CD8-positive, alpha-beta memory T cell (primary cell): ENCODE data around the gene ANXA9. TPM values are rescaled to one million over a fixed set of nuclear protein-coding genes. Genes with fewer than 3 reads are reported as not detected.

Experiments
- CTCF ChIA-PET: fragments of 350-600 bp; sonication (Branson Sonifier 250); formaldehyde crosslinking; loops from one replicate; lab custom pipeline; 2021; ENCODE audit warnings: antibody characterized with exemption; lab: Charles Lee
- POLR2A ChIA-PET: fragments of 350-600 bp; sonication (Branson Sonifier 250); formaldehyde crosslinking; loops from one replicate; lab custom pipeline; 2021; ENCODE audit warnings: antibody characterized with exemption; lab: Charles Lee
- DNase-seq, 5 donors: peaks; one replicate each; pipeline versions ENCODE4 v3.0.0 to v3.0.0-alpha.2; 2020 to 2022; ENCODE audit warnings: mixed read lengths in 1 of 5
- H3K27ac ChIP-seq: one replicate; pipeline ENCODE4 v1.7.0; 2013; ENCODE audit warnings: low read depth, mild to moderate bottlenecking, low read length, moderate library complexity
- H3K27me3 ChIP-seq: 2 replicates; pipeline ENCODE4 v1.7.0; 2013; ENCODE audit warnings: low read length, mild to moderate bottlenecking; ENCODE audit not compliant: insufficient read depth, poor library complexity, severe bottlenecking
- H3K36me3 ChIP-seq: 2 replicates; pipeline ENCODE4 v1.7.0; 2013; ENCODE audit warnings: mild to moderate bottlenecking, low read length, moderate library complexity; ENCODE audit not compliant: insufficient read depth
- H3K4me1 ChIP-seq: 2 replicates; pipeline ENCODE4 v1.7.0; 2013; ENCODE audit warnings: mild to moderate bottlenecking, low read length, moderate library complexity; ENCODE audit not compliant: insufficient read depth
- H3K4me3 ChIP-seq: 2 replicates; pipeline ENCODE4 v1.7.0; 2013; ENCODE audit warnings: mild to moderate bottlenecking, low read length
- H3K9me3 ChIP-seq: 2 replicates; pipeline ENCODE4 v1.7.0; 2013; ENCODE audit warnings: mild to moderate bottlenecking, low read length
- H3K27ac Mint-ChIP-seq, 8 donors: one replicate each; pipeline ENCODE4 v1.8.0; 2020 to 2021; ENCODE audit warnings: mixed read lengths in 8 of 8, mild to moderate bottlenecking in 6 of 8, inconsistent platforms in 3 of 8, moderate library complexity in 3 of 8
- H3K27me3 Mint-ChIP-seq, 2 donors: one replicate each; pipeline ENCODE4 v1.8.0; 2020 to 2021; ENCODE audit warnings: mixed read lengths in 2 of 2, mild to moderate bottlenecking in 1 of 2, moderate library complexity in 1 of 2
- H3K36me3 Mint-ChIP-seq, 3 donors: one replicate each; pipeline ENCODE4 v1.8.0; 2020 to 2021; ENCODE audit warnings: mixed read lengths in 3 of 3, inconsistent platforms in 1 of 3, mild to moderate bottlenecking in 1 of 3
- H3K4me1 Mint-ChIP-seq, 3 donors: one replicate each; pipeline ENCODE4 v1.8.0; 2020 to 2021; ENCODE audit warnings: mixed read lengths in 3 of 3, inconsistent platforms in 1 of 3, mild to moderate bottlenecking in 1 of 3
- H3K4me3 Mint-ChIP-seq, 7 donors: one replicate each; pipeline ENCODE4 v1.8.0; 2020 to 2021; ENCODE audit warnings: mixed read lengths in 7 of 7, mild to moderate bottlenecking in 6 of 7, moderate library complexity in 4 of 7, inconsistent platforms in 2 of 7
- H3K9me3 Mint-ChIP-seq, 5 donors: one replicate each; pipeline ENCODE4 v1.8.0; 2020 to 2022; ENCODE audit warnings: mixed read lengths in 5 of 5, mild to moderate bottlenecking in 3 of 5, moderate library complexity in 2 of 5, inconsistent platforms in 1 of 5
- polyA plus RNA-seq: library from polyadenylated mRNA; unstranded; fragments of 300-500 nt; fragmentation: Illumina TruSeq; gene quantifications from one replicate; pipeline ENCODE4 v1.2.3, GENCODE V29; 2021
- total RNA-seq, 2 experiments: library from RNA; stranded (reverse); gene quantifications; one replicate each; pipeline ENCODE4 v1.2.3, GENCODE V29; 2021

ANXA9 gene
- total and polyA plus RNA-seq, 3 experiments from 2014 or later, result not detected

DNA sequence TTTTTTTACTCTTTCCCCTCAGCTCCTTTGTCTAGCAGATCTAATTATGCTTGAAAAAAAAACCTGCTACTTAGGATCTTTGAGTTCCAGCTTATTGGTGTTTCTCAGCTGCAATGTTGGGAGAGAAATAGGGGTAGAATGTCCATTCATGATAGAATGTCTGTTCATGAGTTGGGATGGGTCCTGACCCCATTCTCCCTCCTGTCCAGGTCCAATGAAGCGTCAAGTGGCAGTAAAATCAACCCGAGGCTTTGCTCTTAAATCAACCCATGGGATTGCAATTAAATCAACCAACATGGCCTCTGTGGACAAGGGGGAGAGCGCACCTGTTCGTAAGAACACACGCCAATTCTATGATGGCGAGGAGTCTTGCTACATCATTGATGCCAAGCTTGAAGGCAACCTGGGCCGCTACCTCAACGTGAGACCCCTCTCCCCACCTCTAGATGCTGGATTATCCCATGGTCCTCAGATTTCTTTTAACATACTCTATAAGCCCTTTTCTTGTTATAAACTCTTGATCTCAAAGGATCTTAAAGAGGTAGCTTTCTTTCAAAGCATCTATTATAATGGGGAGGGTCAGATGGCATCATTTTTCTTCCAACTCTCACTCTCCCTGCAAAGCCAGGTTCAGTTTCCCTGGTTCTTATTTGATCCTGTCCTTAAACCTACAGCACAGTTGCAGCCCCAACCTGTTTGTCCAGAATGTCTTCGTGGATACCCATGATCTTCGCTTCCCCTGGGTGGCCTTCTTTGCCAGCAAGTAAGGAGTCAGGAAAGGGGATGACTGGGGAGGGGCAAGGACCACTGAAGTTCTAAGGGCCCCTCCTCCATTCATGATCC, 18.6 kb upstream of the ANXA9 start:
- Histone ChIP-seq H3K36me3 (peaks cover 64% of the 10 kb centered on the region), H3K27me3 (no peaks in the 10 kb centered on the region), H3K27ac (no peak overlapping the region), H3K4me3 (no peak overlapping the region), H3K4me1 (no peaks in the 10 kb centered on the region), H3K9me3 (no peaks in the 10 kb centered on the region)
- ChIA-PET POLR2A (no interaction called here), CTCF (interaction anchor here (0.7 kb wide), 1 partner anchor 10 kb away, joined by 3 read pairs; no protein-coding TSS in a partner anchor)
- Mint-ChIP-seq H3K4me1 (peaks cover 0 to under 1% (median 0%) of the 10 kb centered on the region in 3 donors), H3K27me3 (no peaks in the 10 kb centered on the region), H3K4me3 (no peak overlapping the region), H3K27ac (peak overlapping the region in 4 of 8 donors; percentile 43 to 83 (median 56)), H3K9me3 (no peaks in the 10 kb centered on the region), H3K36me3 (peaks cover 5 to 92% (median 26%) of the 10 kb centered on the region in 3 donors)
- DNase-seq, result no peak

- H3K36me3 Mint-ChIP-seq, result peaks cover 4 to 93% (median 24%) of the 10 kb centered on the region in 3 donors
Measured at GRCh38 chr1:150964164-150964489, 18.0 kb upstream of the ANXA9 start.

GRCh38 chr1:150965605-150966004, 16.5 kb upstream of the ANXA9 start:
- peaks cover 60% of the 10 kb centered on the region for H3K36me3 ChIP-seq
- ChIA-PET POLR2A (no interaction called here), CTCF (interaction anchor here (1.1 kb wide), 1 partner anchor 13 kb away, joined by 3 read pairs; no protein-coding TSS in a partner anchor)
- peaks cover 4% of the 10 kb centered on the region for H3K4me1 ChIP-seq
- Mint-ChIP-seq H3K4me3 (no peak overlapping the region), H3K4me1 (peaks cover 6 to 15% (median 10%) of the 10 kb centered on the region in 3 donors), H3K9me3 (no peaks in the 10 kb centered on the region), H3K27me3 (no peaks in the 10 kb centered on the region), H3K36me3 (peaks cover 0 to 84% (median 19%) of the 10 kb centered on the region in 3 donors), H3K27ac (peak overlapping the region in 2 of 8 donors; percentile 47 to 56)
- DNase-seq, result no peak
- H3K9me3 ChIP-seq, result no peaks in the 10 kb centered on the region
- no peak overlapping the region for H3K4me3 ChIP-seq
- H3K27me3 ChIP-seq, result no peaks in the 10 kb centered on the region
- no peak overlapping the region for H3K27ac ChIP-seq

More at GRCh38 chr1:150964164-150964489, 18.0 kb upstream of the ANXA9 start:
- H3K9me3 Mint-ChIP-seq, result no peaks in the 10 kb centered on the region
- peaks cover 2 to 5% (median 4%) of the 10 kb centered on the region in 3 donors for H3K4me1 Mint-ChIP-seq
- peak overlapping the region in 6 of 8 donors; percentile 26 to 83 (median 52) for H3K27ac Mint-ChIP-seq
- no peaks in the 10 kb centered on the region for H3K27me3 ChIP-seq
- ChIA-PET CTCF (interaction anchor here (0.7 kb wide), 1 partner anchor 10 kb away, joined by 3 read pairs; no protein-coding TSS in a partner anchor), POLR2A (no interaction called here)
- no peaks in the 10 kb centered on the region for H3K27me3 Mint-ChIP-seq
- H3K9me3 ChIP-seq, result no peaks in the 10 kb centered on the region
- H3K4me1 ChIP-seq, result no peaks in the 10 kb centered on the region
- H3K4me3 Mint-ChIP-seq, result no peak overlapping the region
- DNase-seq, result no peak
- peaks cover 66% of the 10 kb centered on the region for H3K36me3 ChIP-seq
- H3K27ac ChIP-seq, result no peak overlapping the region
- no peak overlapping the region for H3K4me3 ChIP-seq

DNA sequence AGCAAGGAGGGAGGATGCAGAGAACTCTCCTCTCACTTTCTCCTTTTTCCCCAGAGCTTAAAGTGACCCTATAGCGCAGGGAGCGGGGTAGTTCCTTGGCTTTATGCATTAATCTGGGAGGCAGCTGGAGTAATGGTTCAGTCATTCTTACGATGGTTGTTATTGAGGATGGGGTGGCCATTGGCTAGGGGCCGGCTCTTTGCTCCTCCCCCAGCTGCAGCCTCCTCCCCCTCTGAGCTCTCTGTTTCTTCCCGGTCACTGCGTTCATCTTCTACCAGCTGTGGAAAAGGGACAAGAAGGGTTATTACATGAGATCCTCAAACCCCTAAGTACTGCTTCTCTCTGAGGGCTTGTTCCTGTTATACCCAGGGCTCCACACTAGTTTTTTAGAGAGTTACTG, 16.1 kb upstream of the ANXA9 start:
- Mint-ChIP-seq H3K4me1 (peaks cover 10 to 19% (median 14%) of the 10 kb centered on the region in 3 donors), H3K36me3 (peaks cover 0 to 80% (median 18%) of the 10 kb centered on the region in 3 donors), H3K9me3 (no peaks in the 10 kb centered on the region), H3K27me3 (no peaks in the 10 kb centered on the region), H3K4me3 (no peak overlapping the region), H3K27ac (no peak overlapping the region)
- no peaks in the 10 kb centered on the region for H3K27me3 ChIP-seq
- CTCF ChIA-PET, result interaction anchor here (1.1 to 5.7 kb wide), 2 partner anchors 13 to 15 kb away, joined by 3 to 19 read pairs; partner anchors contain the start of gene ANXA9
- no peak for DNase-seq
- peaks cover 56% of the 10 kb centered on the region for H3K36me3 ChIP-seq
- peaks cover 8% of the 10 kb centered on the region for H3K4me1 ChIP-seq
- POLR2A ChIA-PET, result no interaction called here
- H3K27ac ChIP-seq, result no peak overlapping the region
- no peak overlapping the region for H3K4me3 ChIP-seq
- no peaks in the 10 kb centered on the region for H3K9me3 ChIP-seq

DNA sequence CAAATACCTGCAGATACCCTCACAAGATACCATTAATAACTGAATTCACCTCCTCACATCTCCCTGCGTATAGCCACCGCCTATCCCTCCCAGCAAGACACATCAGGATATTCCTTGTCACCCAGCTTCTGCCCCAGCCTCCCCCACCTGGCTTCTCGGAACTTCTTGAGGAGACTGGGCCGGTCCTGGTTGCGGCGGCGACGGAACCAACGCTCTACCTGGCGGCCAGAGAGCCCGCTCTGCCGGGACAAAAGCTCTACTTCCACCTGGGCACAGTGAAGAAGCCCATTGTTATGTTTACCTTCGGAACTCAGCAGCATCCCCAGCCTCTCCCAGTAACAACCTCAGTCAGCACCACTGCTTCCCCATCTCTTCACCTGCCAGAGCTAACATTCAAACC, 14.2 kb upstream of the ANXA9 start:
- Mint-ChIP-seq H3K27ac (peak overlapping the region in 3 of 8 donors; percentile 19 to 89 (median 72)), H3K4me1 (peaks cover 28 to 38% (median 33%) of the 10 kb centered on the region in 3 donors)

DNA sequence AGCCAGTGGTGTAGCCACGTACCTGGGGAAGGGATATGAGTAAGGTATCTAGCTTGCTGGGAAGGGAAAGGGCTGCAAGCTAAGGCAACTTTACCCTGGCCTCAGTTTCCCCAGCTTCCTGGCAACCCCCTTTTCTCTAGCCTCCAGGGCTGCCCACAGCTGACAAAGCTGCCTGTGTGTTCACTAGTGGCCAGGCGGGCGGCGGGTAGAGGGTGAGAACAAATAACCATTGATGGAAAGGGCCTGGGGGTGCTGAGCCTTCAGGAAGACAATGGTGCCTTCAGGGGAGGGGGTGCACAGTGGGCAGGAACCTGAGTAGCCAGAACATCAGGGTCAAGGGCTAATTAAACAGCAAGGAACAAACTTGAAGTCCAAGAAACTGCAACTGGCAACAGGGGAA, 13.6 kb upstream of the ANXA9 start:
- H3K4me1 Mint-ChIP-seq, result peaks cover 34 to 44% (median 39%) of the 10 kb centered on the region in 3 donors
- ChIA-PET POLR2A (no interaction called here), CTCF (interaction anchor here (5.7 kb wide), 1 partner anchor 12 kb away, joined by 19 read pairs; the partner anchor contains the start of gene ANXA9)
- Histone ChIP-seq H3K4me3 (no peak overlapping the region), H3K27ac (no peak overlapping the region), H3K36me3 (peaks cover 42% of the 10 kb centered on the region), H3K9me3 (no peaks in the 10 kb centered on the region), H3K4me1 (peaks cover 33% of the 10 kb centered on the region), H3K27me3 (no peaks in the 10 kb centered on the region)
- peaks cover 0 to 58% (median 6%) of the 10 kb centered on the region in 3 donors for H3K36me3 Mint-ChIP-seq
- peak overlapping the region in 1 of 7 donors; percentile 62 for H3K4me3 Mint-ChIP-seq
- no peak for DNase-seq
- peak overlapping the region in 5 of 8 donors; percentile 24 to 80 (median 57) for H3K27ac Mint-ChIP-seq
- H3K9me3 Mint-ChIP-seq, result no peaks in the 10 kb centered on the region
- H3K27me3 Mint-ChIP-seq, result no peaks in the 10 kb centered on the region

More for the DNA sequence above, 14.2 kb upstream of the ANXA9 start:
- Histone ChIP-seq H3K4me1 (peaks cover 27% of the 10 kb centered on the region), H3K27me3 (no peaks in the 10 kb centered on the region), H3K36me3 (peaks cover 47% of the 10 kb centered on the region), H3K4me3 (no peak overlapping the region), H3K9me3 (no peaks in the 10 kb centered on the region), H3K27ac (no peak overlapping the region)
- DNase-seq, result no peak
- ChIA-PET CTCF (interaction anchor here (5.7 kb wide), 1 partner anchor 13 kb away, joined by 19 read pairs; the partner anchor contains the start of gene ANXA9), POLR2A (no interaction called here)
- Mint-ChIP-seq H3K27me3 (no peaks in the 10 kb centered on the region), H3K36me3 (peaks cover 0 to 64% (median 8%) of the 10 kb centered on the region in 3 donors), H3K9me3 (no peaks in the 10 kb centered on the region), H3K4me3 (no peak overlapping the region)

GRCh38 chr1:150969626-150970025, 12.5 kb upstream of the ANXA9 start:
- H3K9me3 ChIP-seq, result no peaks in the 10 kb centered on the region
- peaks cover 35% of the 10 kb centered on the region for H3K4me1 ChIP-seq
- Mint-ChIP-seq H3K4me3 (no peak overlapping the region), H3K4me1 (peaks cover 37 to 47% (median 42%) of the 10 kb centered on the region in 3 donors), H3K9me3 (no peaks in the 10 kb centered on the region), H3K27me3 (no peaks in the 10 kb centered on the region), H3K27ac (peak overlapping the region in 5 of 8 donors; percentile 45 to 91 (median 78)), H3K36me3 (peaks cover 0 to 50% (median 6%) of the 10 kb centered on the region in 3 donors)
- CTCF ChIA-PET, result interaction anchor here (1.7 to 5.7 kb wide), 2 partner anchors 11 to 26 kb away, joined by 7 to 19 read pairs; partner anchors contain the start of gene ANXA9
- DNase-seq, result no peak
- no peak overlapping the region for H3K4me3 ChIP-seq
- H3K27ac ChIP-seq, result no peak overlapping the region
- H3K27me3 ChIP-seq, result no peaks in the 10 kb centered on the region
- POLR2A ChIA-PET, result interaction anchor here (0.6 kb wide), 1 partner anchor 45 kb away, joined by 3 read pairs; no protein-coding TSS in a partner anchor
- peaks cover 32% of the 10 kb centered on the region for H3K36me3 ChIP-seq
